Activated B cell treated with CpG ODN at 0.5 μM for 24 hours (primary cell): ENCODE results near the gene CLN3. TPM values are rescaled to one million over a fixed set of nuclear protein-coding genes. Genes with fewer than 3 reads are reported as not detected.
"Not testable (repeated sequence)": the region's sequence is repeated elsewhere in the genome, so short reads cannot be mapped to it uniquely, and the experiment has no call there.

ENCODE experiments used
- ATAC-seq: fragments of 200-7000 bp; cut with Tn5 transposase; one replicate; pipeline ENCODE4 v1.10.0; 2021; ENCODE audit warnings: low read depth, mild to moderate bottlenecking, moderate library complexity
- CTCF ChIA-PET: fragments of 350-600 bp; sonication (Branson Sonifier 250); formaldehyde crosslinking; loops from one replicate; lab custom pipeline; 2021; ENCODE audit warnings: antibody characterized with exemption; lab: Charles Lee
- POLR2A ChIA-PET: fragments of 350-600 bp; sonication (Branson Sonifier 250); formaldehyde crosslinking; loops from one replicate; lab custom pipeline; 2021; ENCODE audit warnings: antibody characterized with exemption; lab: Charles Lee
- DNase-seq: peaks from one replicate; pipeline ENCODE4 v3.0.0; 2022
- H3K27ac Mint-ChIP-seq: one replicate; pipeline ENCODE4 v1.8.0; 2020; ENCODE audit warnings: mixed read lengths
- H3K27me3 Mint-ChIP-seq: one replicate; pipeline ENCODE4 v1.8.0; 2021; ENCODE audit warnings: mixed read lengths
- H3K36me3 Mint-ChIP-seq: one replicate; pipeline ENCODE4 v1.8.0; 2021; ENCODE audit warnings: low read depth, mixed read lengths
- H3K4me1 Mint-ChIP-seq: one replicate; pipeline ENCODE4 v1.8.0; 2021; ENCODE audit warnings: mixed read lengths
- H3K4me3 Mint-ChIP-seq: one replicate; pipeline ENCODE4 v1.8.0; 2020; ENCODE audit warnings: mild to moderate bottlenecking, mixed read lengths
- H3K9me3 Mint-ChIP-seq: one replicate; pipeline ENCODE4 v1.8.0; 2020; ENCODE audit warnings: mixed read lengths
- CTCF ChIP-seq: fragments of 200-600 bp; IDR thresholded peaks from one replicate; pipeline ENCODE4 v1.8.0; 2022; ENCODE audit warnings: antibody characterized with exemption, mild to moderate bottlenecking
- intact Hi-C: fragments of 100-400 bp; cut with micrococcal nuclease; formaldehyde crosslinking; loops from one replicate; pipeline ENCODE4 v1.15.1; 2024
- total RNA-seq: library from RNA; stranded (reverse); gene quantifications from 2 replicates; pipeline ENCODE4 v1.2.3, GENCODE V29; 2022

CLN3 gene
- total RNA-seq, 1 donor from 2014 or later, result 32.0 TPM

- Mint-ChIP-seq H3K9me3 (no peaks in the 10 kb centered on the region), H3K27ac (no peak overlapping the region), H3K4me1 (peaks cover 6% of the 10 kb centered on the region), H3K4me3 (no peak overlapping the region), H3K27me3 (no peaks in the 10 kb centered on the region), H3K36me3 (peaks cover 59% of the 10 kb centered on the region)
- no peak for TF ChIP-seq CTCF
- ChIA-PET POLR2A (no interaction called here), CTCF (no interaction called here)
- ATAC-seq (no peak), DNase-seq (no peak)
- intact Hi-C loops, result no loop called here
These were observed 14.5 kb downstream of the CLN3 start for GRCh38 chr16:28477311-28477920.

DNA sequence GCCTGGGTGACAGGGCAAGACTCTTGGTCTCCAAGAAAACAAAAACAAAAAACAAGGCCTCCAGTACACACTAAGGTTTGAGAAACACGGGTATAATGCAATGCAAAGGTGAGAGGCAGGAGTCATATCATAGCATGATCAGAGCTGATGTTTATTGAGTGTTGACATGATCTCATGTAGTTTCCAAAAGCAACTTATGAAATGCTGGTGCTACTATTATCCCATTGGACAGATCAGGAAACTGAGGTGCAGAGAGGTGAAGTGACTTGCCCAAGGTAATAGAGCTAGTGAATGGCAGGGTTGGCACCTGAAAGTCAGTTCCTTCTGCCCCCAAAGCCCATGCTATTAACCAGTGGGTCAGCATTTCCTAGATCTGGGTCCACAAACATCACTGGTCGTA is 16.7 kb downstream of the CLN3 start:
- intact Hi-C loops, result no loop called here
- H3K4me3 Mint-ChIP-seq, result no peak overlapping the region
- ChIA-PET POLR2A (no interaction called here), CTCF (no interaction called here)
- H3K27me3 Mint-ChIP-seq, result no peaks in the 10 kb centered on the region
- H3K36me3 Mint-ChIP-seq, result peaks cover 49% of the 10 kb centered on the region
- no peaks in the 10 kb centered on the region for H3K9me3 Mint-ChIP-seq
- peaks cover 6% of the 10 kb centered on the region for H3K4me1 Mint-ChIP-seq
- DNase-seq (no peak), ATAC-seq (no peak)
- H3K27ac Mint-ChIP-seq, result no peak overlapping the region
- TF ChIP-seq CTCF, result no peak

- peak; percentile 56 for ATAC-seq
- POLR2A ChIA-PET, result no interaction called here
- intact Hi-C loops, result no loop called here
- H3K27ac Mint-ChIP-seq, result no peak overlapping the region
- H3K27me3 Mint-ChIP-seq, result no peaks in the 10 kb centered on the region
- peaks cover 39% of the 10 kb centered on the region for H3K36me3 Mint-ChIP-seq
- TF ChIP-seq CTCF, result no peak
- peaks cover 6% of the 10 kb centered on the region for H3K4me1 Mint-ChIP-seq
- CTCF ChIA-PET, result no interaction called here
- no peak overlapping the region for H3K4me3 Mint-ChIP-seq
- H3K9me3 Mint-ChIP-seq, result no peaks in the 10 kb centered on the region
- no peak for DNase-seq
These were observed 18.1 kb downstream of the CLN3 start for GRCh38 chr16:28473714-28474265.

- intact Hi-C loops, DNase-seq, POLR2A ChIA-PET, H3K27me3 Mint-ChIP-seq, ATAC-seq, H3K36me3 Mint-ChIP-seq, H3K4me1 Mint-ChIP-seq, H3K9me3 Mint-ChIP-seq, H3K27ac Mint-ChIP-seq, H3K4me3 Mint-ChIP-seq, CTCF ChIA-PET: not testable (repeated sequence)
These were observed 44.8 kb downstream of the CLN3 start for GRCh38 chr16:28447081-28447480.

GRCh38 chr16:28446388-28446787 is 45.5 kb downstream of the CLN3 start:
- POLR2A ChIA-PET, CTCF ChIA-PET, ATAC-seq: not testable (repeated sequence)

DNA sequence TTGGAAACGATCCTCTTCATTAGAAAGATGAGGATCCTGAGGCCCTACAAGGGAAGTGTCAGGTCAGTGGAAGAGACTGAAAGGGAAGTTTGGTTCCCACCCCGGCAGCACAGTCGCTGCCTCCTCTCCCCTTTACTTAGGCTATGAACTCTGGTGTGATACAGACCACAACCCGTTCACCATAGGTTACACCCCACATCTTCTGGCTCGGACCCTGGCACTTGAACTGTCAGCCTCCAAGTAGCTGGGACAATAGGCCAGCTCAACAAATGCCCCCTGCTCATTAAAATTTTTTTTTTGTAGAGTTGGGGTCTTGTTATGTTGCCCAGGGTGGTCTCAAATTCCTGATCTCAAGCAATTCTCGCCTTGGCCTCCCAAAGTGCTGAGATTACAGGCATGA is 47.9 kb downstream of the CLN3 start:
- CTCF ChIA-PET, H3K9me3 Mint-ChIP-seq, intact Hi-C loops, H3K4me1 Mint-ChIP-seq, POLR2A ChIA-PET, H3K27ac Mint-ChIP-seq, H3K4me3 Mint-ChIP-seq, H3K36me3 Mint-ChIP-seq, H3K27me3 Mint-ChIP-seq, ATAC-seq, DNase-seq: not testable (repeated sequence)

More at GRCh38 chr16:28446388-28446787, 45.5 kb downstream of the CLN3 start:
- H3K27ac Mint-ChIP-seq, DNase-seq, H3K4me1 Mint-ChIP-seq, H3K36me3 Mint-ChIP-seq, H3K27me3 Mint-ChIP-seq, H3K4me3 Mint-ChIP-seq, H3K9me3 Mint-ChIP-seq, intact Hi-C loops: not testable (repeated sequence)

DNA sequence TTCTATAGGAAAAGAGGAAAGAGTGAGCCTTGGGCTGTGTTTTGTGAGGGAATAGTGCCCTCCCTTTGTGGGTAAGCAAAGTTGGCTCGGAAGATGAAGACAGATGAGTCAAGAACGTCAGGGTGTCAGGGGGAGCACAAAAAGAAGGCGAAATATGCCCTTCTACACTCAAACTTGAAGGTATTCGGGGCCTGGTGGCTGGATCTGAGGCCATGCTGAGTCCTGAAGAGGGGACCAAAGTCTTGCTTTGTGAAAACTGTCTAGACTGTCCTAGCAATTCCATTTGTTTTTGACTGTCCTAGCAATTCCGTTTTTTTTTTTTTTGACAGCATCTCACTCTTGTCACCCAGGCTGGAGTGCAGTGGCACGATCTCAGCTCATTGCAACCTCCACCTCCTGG is 53.0 kb downstream of the CLN3 start:
- H3K4me1 Mint-ChIP-seq, H3K4me3 Mint-ChIP-seq, H3K9me3 Mint-ChIP-seq, ATAC-seq, CTCF ChIA-PET, H3K27ac Mint-ChIP-seq, DNase-seq, H3K27me3 Mint-ChIP-seq, H3K36me3 Mint-ChIP-seq, intact Hi-C loops, POLR2A ChIA-PET: not testable (repeated sequence)

GRCh38 chr16:28435340-28435739 is 56.5 kb downstream of the CLN3 start:
- not testable (repeated sequence) for H3K27me3 Mint-ChIP-seq, ATAC-seq

More at GRCh38 chr16:28435340-28435739, 56.5 kb downstream of the CLN3 start:
- DNase-seq, H3K4me1 Mint-ChIP-seq, intact Hi-C loops, POLR2A ChIA-PET, H3K9me3 Mint-ChIP-seq, H3K27ac Mint-ChIP-seq, CTCF ChIA-PET, H3K36me3 Mint-ChIP-seq, H3K4me3 Mint-ChIP-seq: not testable (repeated sequence)
